Measurements from ENCODE around the gene FLNA. TPM values are rescaled to one million over a fixed set of nuclear protein-coding genes. Genes with fewer than 3 reads are reported as not detected.

Gene FLNA
- total RNA-seq, 1 donor, result 3,431 TPM

DNA sequence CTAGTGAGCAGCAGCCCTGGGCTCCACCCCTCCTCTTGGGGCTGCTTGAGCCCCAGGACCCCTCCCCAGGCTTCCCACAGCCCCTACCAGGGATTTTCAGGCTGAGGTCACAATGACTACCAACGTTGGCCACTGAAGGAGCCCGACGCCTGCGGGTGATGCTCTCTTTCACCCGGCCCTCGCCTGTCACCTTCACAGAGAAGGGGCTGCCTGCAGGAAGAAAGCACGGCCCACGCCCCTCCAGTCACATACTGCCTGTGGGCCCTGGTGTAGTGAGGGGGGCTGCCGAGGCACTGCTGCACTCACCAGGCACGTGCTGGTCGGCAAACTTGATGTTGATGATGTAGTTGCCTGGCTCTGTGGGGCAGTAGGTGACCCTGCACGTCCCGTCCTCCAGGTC, 22.0 kb downstream of the FLNA start:
- H3K79me2 ChIP-seq (ENCODE audit: insufficient read depth, low read length), result peaks cover 8% of the 10 kb centered on the region
- no peak overlapping the region for H3K4me2 ChIP-seq (ENCODE audit: insufficient read depth, low read length)
- no peaks in the 10 kb centered on the region for H3K27me3 ChIP-seq (ENCODE audit: insufficient read depth, low read length)
- no peak overlapping the region for H3K4me3 ChIP-seq (ENCODE audit: insufficient read depth, low read length)
- H3K4me1 ChIP-seq (ENCODE audit: insufficient read depth, low read length), result no peaks in the 10 kb centered on the region
- no peaks in the 10 kb centered on the region for H3K9me3 ChIP-seq (ENCODE audit: low read depth, low read length)
- no peak overlapping the region for H2AFZ ChIP-seq (ENCODE audit: low read length)
- no peak for TF ChIP-seq CTCF (IDR thresholded peaks at IDR 0.05; ENCODE audit: extremely low read depth, low read depth, low read length)
- H3K27ac ChIP-seq (ENCODE audit: low read depth, low read length), result no peak overlapping the region
- H4K20me1 ChIP-seq (ENCODE audit: insufficient read depth, low read length), result peaks cover 62% of the 10 kb centered on the region
- H3K36me3 ChIP-seq (ENCODE audit: insufficient read depth, low read length), result peaks cover 79% of the 10 kb centered on the region
- DNase-seq (ENCODE audit: insufficient read length, low spot score, missing footprints), result no peak

DNA sequence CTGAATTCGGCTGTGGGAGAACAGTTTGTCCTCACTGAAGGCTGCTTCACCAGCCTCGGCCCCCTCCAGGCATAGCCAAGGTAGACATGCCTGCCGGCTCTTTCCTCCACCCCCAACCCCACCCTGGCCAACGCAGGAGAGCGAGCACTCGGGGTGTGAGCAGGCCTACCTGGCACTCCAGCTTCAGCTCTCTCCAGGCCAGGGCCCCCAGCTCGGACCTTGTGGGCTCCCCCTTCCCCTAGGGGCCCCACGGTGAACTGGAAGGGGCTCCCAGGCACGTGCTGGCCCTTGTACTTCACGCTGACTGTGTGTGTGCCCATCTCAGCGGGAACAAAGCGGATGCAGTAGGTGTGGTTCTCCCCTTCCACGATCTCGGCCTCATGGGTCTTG, 22.4 kb downstream of the FLNA start:
- no peak overlapping the region for H3K4me2 ChIP-seq (ENCODE audit: insufficient read depth, low read length)
- H3K9me3 ChIP-seq (ENCODE audit: low read depth, low read length), result no peaks in the 10 kb centered on the region
- H3K79me2 ChIP-seq (ENCODE audit: insufficient read depth, low read length), result peaks cover 5% of the 10 kb centered on the region
- no peaks in the 10 kb centered on the region for H3K27me3 ChIP-seq (ENCODE audit: insufficient read depth, low read length)
- H2AFZ ChIP-seq (ENCODE audit: low read length), result no peak overlapping the region
- H4K20me1 ChIP-seq (ENCODE audit: insufficient read depth, low read length), result peaks cover 61% of the 10 kb centered on the region
- no peak overlapping the region for H3K4me3 ChIP-seq (ENCODE audit: insufficient read depth, low read length)
- H3K27ac ChIP-seq (ENCODE audit: low read depth, low read length), result no peak overlapping the region
- peaks cover 74% of the 10 kb centered on the region for H3K36me3 ChIP-seq (ENCODE audit: insufficient read depth, low read length)
- no peak for TF ChIP-seq CTCF (IDR thresholded peaks at IDR 0.05; ENCODE audit: extremely low read depth, low read depth, low read length)
- no peak for DNase-seq (ENCODE audit: insufficient read length, low spot score, missing footprints)
- H3K4me1 ChIP-seq (ENCODE audit: insufficient read depth, low read length), result no peaks in the 10 kb centered on the region

DNA sequence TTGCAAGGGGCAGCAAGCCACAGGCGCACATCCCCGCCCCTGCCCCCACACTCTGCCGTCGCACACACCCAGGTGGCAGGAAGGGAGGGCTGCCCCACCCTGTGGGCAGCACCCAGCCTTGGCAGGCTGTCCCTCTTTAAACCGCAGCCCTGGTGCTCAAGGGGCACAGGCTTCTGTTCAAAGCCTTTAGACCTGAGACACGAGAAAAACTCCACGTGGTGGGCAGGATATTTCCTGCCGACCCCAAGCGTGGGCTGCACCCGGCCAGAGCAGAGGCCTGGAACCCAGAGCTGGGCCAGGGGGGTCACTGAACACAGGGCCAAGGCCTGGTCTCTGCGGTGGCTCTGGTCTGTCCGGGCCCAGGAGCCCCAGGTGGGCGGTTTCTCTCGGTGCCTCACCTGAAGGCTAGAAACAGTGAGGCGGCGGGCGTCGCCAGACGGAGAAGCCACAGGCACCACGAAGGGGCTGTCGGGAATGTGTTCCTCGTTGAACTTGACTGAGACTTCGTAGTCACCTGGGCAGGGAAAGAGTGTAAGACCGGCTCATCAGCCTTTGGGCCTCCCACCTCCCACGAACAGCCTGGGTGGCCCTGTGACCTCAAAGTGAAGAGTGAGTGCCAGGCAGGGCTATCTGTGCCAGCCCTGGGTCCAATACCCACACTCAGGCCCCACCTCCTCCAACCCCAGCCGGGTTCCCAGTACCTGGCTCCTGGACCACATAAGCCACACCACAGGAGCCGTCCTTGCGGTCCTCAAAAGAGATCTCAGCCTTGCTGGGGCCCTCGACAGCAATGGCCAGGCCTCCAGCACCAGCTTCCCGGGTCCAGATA, 23.0 kb downstream of the FLNA start:
- H3K27ac ChIP-seq (ENCODE audit: low read depth, low read length), result no peak overlapping the region
- peaks cover 69% of the 10 kb centered on the region for H3K36me3 ChIP-seq (ENCODE audit: insufficient read depth, low read length)
- no peaks in the 10 kb centered on the region for H3K27me3 ChIP-seq (ENCODE audit: insufficient read depth, low read length)
- DNase-seq (ENCODE audit: insufficient read length, low spot score, missing footprints), result no peak
- no peak overlapping the region for H3K4me2 ChIP-seq (ENCODE audit: insufficient read depth, low read length)
- H3K4me3 ChIP-seq (ENCODE audit: insufficient read depth, low read length), result no peak overlapping the region
- no peak overlapping the region for H2AFZ ChIP-seq (ENCODE audit: low read length)
- peaks cover 4% of the 10 kb centered on the region for H3K79me2 ChIP-seq (ENCODE audit: insufficient read depth, low read length)
- H3K9me3 ChIP-seq (ENCODE audit: low read depth, low read length), result no peaks in the 10 kb centered on the region
- H4K20me1 ChIP-seq (ENCODE audit: insufficient read depth, low read length), result peaks cover 55% of the 10 kb centered on the region
- H3K4me1 ChIP-seq (ENCODE audit: insufficient read depth, low read length), result no peaks in the 10 kb centered on the region
- no peak for TF ChIP-seq CTCF (IDR thresholded peaks at IDR 0.05; ENCODE audit: extremely low read depth, low read depth, low read length)

DNA sequence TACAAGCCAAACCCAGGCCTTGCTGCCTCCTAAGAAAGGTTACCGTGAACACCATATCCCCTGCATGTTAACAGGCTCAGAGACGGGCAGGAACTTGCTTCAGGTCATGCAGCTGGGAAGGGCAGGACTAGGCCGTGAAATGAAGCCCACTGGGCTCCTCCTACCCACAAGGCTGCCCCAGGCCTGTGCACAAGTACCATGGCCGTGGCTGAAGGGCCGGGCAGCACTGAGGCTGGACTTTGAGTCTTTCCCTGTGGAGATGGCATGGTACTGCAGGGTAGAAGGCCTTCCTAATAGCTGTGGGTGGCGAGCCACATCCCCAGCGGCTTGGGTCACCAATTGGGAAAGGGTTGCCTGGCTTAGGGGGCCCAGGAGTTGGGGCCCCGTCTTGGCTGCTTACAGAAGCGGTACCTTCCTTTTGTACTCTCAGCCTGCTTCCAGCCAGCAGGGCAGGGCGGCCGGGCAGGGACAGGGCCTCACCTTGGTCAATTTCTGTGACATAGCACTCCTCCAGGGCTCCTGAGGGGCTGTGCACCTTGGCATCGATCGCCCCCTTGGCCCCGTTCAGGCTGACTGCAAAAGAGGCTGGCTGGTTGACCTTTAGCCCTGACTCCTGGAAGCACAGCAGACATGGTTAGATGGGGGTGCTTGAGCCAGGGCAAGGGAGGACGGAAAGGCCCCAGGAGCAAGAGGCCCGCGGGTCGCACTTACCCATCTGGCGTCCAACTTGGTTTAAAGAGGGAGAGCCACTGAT, 23.8 kb downstream of the FLNA start:
- Histone ChIP-seq H3K4me2 (ENCODE audit: insufficient read depth, low read length) (no peak overlapping the region), H3K27me3 (ENCODE audit: insufficient read depth, low read length) (no peaks in the 10 kb centered on the region), H3K4me1 (ENCODE audit: insufficient read depth, low read length) (no peaks in the 10 kb centered on the region), H3K27ac (ENCODE audit: low read depth, low read length) (no peak overlapping the region), H3K4me3 (ENCODE audit: insufficient read depth, low read length) (no peak overlapping the region), H3K9me3 (ENCODE audit: low read depth, low read length) (no peaks in the 10 kb centered on the region), H3K79me2 (ENCODE audit: insufficient read depth, low read length) (peaks cover under 1% of the 10 kb centered on the region), H3K36me3 (ENCODE audit: insufficient read depth, low read length) (peaks cover 61% of the 10 kb centered on the region), H4K20me1 (ENCODE audit: insufficient read depth, low read length) (peaks cover 48% of the 10 kb centered on the region), H2AFZ (ENCODE audit: low read length) (no peak overlapping the region)
- TF ChIP-seq CTCF (IDR thresholded peaks at IDR 0.05; ENCODE audit: extremely low read depth, low read depth, low read length), result no peak
- DNase-seq (ENCODE audit: insufficient read length, low spot score, missing footprints), result no peak

Data from osteoblast (primary cell).